ENCODE measurements around the gene C5AR2. TPM values are rescaled to one million over a fixed set of nuclear protein-coding genes. Genes with fewer than 3 reads are reported as not detected.

Gene C5AR2
- total RNA-seq, 1 experiment from 2014 or later, result not detected

DNA sequence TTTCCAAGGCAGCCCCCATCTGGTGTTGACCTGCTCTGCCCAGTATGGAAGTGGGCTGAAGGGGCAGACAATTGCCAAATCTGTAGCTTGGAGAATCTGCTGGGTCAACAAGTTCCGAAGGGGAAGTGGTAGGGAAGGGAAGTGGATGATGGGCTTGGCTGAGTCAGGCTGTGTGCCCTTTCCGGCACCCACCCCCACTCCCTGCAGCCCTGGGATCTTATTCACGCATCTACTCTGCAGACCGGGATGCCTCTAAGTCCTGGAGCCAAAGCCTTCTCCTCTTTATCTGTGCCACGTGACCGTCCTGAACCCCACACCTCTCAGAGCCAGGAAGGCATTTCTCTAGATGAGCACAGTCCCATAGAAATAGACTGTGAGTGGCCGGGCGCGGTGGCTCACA lies 7.5 kb upstream of the C5AR2 start:
- H3K4me2 ChIP-seq (ENCODE audit: insufficient read depth, insufficient read length, low read length), result no peak overlapping the region
- no peak overlapping the region for H4K5ac ChIP-seq (ENCODE audit: insufficient read length, low read depth, low read length)
- H2BK120ac ChIP-seq (ENCODE audit: low read depth, low read length, poor library complexity, severe bottlenecking), result no peak overlapping the region
- no peak overlapping the region for H2BK5ac ChIP-seq (ENCODE audit: insufficient read length, low read length)
- H2AFZ ChIP-seq (ENCODE audit: low read length), result peak overlapping the region; percentile 23
- H3K14ac ChIP-seq (ENCODE audit: insufficient read depth, low read length), result peak overlapping the region; percentile 12; the same call in 1 of the 2 replicates
- no peak overlapping the region for H3K23ac ChIP-seq (ENCODE audit: insufficient read length, low read depth, low read length)
- H3K79me2 ChIP-seq (ENCODE audit: insufficient read depth, low read length), result no peaks in the 10 kb centered on the region
- H3K4me1 ChIP-seq (ENCODE audit: insufficient read depth, low read length), result no peaks in the 10 kb centered on the region
- Mint-ChIP-seq H3K27ac (no peak overlapping the region), H3K27me3 (ENCODE audit: low read depth) (peaks cover 7% of the 10 kb centered on the region), H3K9me3 (no peaks in the 10 kb centered on the region; a peak in 1 of 5 replicates), H3K4me3 (no peak overlapping the region), H3K4me1 (peaks cover 0 to 3% of the 10 kb centered on the region in 2 experiments; a peak in 1 of 4 replicates), H3K36me3 (ENCODE audit: insufficient read depth in 1 of 3, low read depth in 3 of 3) (no peaks in the 10 kb centered on the region; a peak in 1 of 7 replicates)
- no peak overlapping the region for H3K27ac ChIP-seq (ENCODE audit: insufficient read length, low read depth, low read length)
- WGBS (ENCODE audit: extremely low coverage, insufficient read length, low lambda C conversion rate), result no CpG with 5 or more reads among the region's 9 CpGs
- no peaks in the 10 kb centered on the region for H3K79me1 ChIP-seq (ENCODE audit: insufficient read depth, low read depth, low read length, poor library complexity, severe bottlenecking)
- no peaks in the 10 kb centered on the region for H3K9me3 ChIP-seq (ENCODE audit: control insufficient read depth, low read depth, low read length)
- H3K56ac ChIP-seq (ENCODE audit: insufficient read length, low read depth, low read length), result no peak overlapping the region
- no peaks in the 10 kb centered on the region for H3K27me3 ChIP-seq (ENCODE audit: insufficient read depth, low read length)
- no peak overlapping the region for H2BK12ac ChIP-seq (ENCODE audit: insufficient read length, low read depth, low read length)
- no peak overlapping the region for H4K8ac ChIP-seq (replicated peaks; ENCODE audit: insufficient read length, low read depth, low read length)
- H3K23me2 ChIP-seq (ENCODE audit: insufficient read length, low read depth, low read length, poor library complexity, severe bottlenecking), result peaks cover 3% of the 10 kb centered on the region
- H4K91ac ChIP-seq (ENCODE audit: insufficient read length, low read depth, low read length), result no peak overlapping the region
- no peak overlapping the region for H2BK20ac ChIP-seq (ENCODE audit: low read depth, low read length, poor library complexity, severe bottlenecking)
- H4K20me1 ChIP-seq (ENCODE audit: control insufficient read depth, insufficient read depth, insufficient read length), result no peaks in the 10 kb centered on the region
- no peak overlapping the region for H2BK15ac ChIP-seq (ENCODE audit: low read depth, low read length)
- H3K9ac ChIP-seq (ENCODE audit: extremely low read depth, insufficient read length, low read length), result no peak overlapping the region
- no peak overlapping the region for H2AK5ac ChIP-seq (ENCODE audit: insufficient read length, low read length)
- H3K4ac ChIP-seq (ENCODE audit: low read depth, low read length), result no peak overlapping the region; the same call in 1 of the 2 replicates
- TF ChIP-seq, protein P1, sequence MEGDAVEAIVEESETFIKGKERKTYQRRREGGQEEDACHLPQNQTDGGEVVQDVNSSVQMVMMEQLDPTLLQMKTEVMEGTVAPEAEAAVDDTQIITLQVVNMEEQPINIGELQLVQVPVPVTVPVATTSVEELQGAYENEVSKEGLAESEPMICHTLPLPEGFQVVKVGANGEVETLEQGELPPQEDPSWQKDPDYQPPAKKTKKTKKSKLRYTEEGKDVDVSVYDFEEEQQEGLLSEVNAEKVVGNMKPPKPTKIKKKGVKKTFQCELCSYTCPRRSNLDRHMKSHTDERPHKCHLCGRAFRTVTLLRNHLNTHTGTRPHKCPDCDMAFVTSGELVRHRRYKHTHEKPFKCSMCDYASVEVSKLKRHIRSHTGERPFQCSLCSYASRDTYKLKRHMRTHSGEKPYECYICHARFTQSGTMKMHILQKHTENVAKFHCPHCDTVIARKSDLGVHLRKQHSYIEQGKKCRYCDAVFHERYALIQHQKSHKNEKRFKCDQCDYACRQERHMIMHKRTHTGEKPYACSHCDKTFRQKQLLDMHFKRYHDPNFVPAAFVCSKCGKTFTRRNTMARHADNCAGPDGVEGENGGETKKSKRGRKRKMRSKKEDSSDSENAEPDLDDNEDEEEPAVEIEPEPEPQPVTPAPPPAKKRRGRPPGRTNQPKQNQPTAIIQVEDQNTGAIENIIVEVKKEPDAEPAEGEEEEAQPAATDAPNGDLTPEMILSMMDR (conservative IDR thresholded peaks at IDR 0.05), result no peak
- no peak for DNase-seq
- no peak overlapping the region for H3T11ph ChIP-seq (ENCODE audit: low read length)
- H3K18ac ChIP-seq (ENCODE audit: insufficient read length, low read depth, low read length), result peak overlapping the region; percentile 17

Data from H9 (cell line).